GM18499 (cell line): Measurements from ENCODE around the gene MAPK8IP1.

Source experiments
- ATAC-seq: cut with Tn5 transposase; IDR thresholded peaks from one replicate; pipeline ENCODE4 v1.9.1; 2021; ENCODE audit warnings: moderate number of reproducible peaks; ENCODE audit not compliant: insufficient read depth, unreplicated experiment

Gene MAPK8IP1

DNA sequence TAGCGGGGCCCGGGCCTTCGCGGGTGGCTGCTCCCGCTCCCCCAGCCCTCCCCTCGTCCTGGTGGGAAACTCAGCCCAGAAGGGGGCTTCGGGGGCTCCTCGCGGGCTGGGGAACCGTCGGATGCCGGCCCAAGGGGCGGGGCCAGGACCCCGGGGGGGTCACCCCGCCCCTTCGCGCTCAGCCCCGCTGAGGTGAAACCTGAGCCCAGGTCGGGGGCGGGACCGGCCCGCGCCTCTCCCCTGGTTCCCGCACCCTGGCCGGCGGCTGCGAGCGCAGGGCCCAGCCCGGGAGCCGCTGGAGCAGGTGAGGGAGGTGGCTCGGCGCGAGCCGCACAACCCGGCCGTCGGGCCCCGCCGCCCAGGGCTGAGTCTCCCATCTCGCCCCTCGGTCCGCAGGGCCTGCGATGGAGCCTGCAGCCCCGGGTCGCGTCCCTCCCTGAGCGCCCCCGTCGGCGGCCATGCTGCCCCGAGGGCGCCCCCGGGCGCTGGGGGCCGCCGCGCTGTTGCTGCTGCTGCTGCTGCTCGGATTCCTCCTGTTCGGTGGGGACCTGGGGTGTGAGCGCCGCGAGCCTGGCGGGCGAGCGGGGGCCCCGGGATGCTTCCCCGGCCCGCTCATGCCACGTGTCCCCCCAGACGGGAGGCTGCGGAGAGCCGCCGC is 37.1 kb downstream of the MAPK8IP1 start, which contains the start of gene LARGE2:
Gene LARGE2, plus strand, starts transcription at position 232 of the 658 bp plus-strand sequence. Its CDS starts 227 bp downstream, at position 459.
- ATAC-seq, result no peak

DNA sequence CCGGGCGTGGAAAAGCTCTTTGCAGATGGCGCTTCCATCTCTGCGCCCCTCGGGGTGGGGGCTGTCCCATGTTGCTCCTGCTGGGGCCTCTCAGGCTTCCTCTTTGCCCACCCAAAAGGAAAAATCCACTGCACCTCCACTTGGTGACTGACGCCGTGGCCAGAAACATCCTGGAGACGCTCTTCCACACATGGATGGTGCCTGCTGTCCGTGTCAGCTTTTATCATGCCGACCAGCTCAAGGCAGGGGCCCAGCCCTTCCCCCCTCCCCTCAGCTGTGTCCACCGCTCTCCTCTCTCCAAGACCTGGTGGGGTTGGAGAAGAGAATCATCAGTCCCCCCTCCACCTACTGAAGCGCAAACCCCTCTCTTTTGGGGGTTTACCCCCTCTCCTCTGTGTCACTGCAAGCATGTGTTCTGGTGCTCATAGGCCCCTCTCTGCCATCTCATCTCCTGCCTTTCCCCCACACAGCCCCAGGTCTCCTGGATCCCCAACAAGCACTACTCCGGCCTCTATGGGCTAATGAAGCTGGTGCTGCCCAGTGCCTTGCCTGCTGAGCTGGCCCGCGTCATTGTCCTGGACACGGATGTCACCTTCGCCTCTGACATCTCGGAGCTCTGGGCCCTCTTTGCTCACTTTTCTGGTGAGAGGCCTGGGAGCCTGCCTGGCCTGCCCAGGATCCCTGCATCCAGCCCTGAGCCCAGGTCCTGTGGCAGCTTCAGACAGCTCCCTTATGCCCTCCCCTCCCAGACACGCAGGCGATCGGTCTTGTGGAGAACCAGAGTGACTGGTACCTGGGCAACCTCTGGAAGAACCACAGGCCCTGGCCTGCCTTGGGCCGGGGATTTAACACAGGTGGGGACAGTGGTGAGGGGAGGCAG is 38.8 kb downstream of the MAPK8IP1 start:
- no peak for ATAC-seq

DNA sequence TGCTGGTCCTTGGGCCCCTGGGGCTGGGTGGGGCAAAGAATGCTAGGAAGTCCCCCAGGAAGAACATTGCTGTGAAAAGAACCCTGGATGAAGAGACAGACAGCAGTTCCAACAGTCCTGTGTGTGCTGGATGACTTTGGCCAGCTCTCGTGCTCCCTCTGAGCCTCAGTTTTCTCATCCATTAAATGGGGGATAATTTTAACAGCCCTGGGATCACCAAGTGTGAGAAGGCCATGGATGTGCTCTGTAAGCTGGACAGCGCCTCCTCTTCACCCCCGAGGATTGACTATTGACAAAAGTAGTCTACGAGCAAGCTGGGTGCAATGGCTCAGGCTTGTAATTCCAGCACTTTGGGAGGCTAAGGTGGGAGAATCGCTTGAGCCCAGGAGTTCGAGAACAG is 39.5 kb downstream of the MAPK8IP1 start:
- ATAC-seq, result no peak

DNA sequence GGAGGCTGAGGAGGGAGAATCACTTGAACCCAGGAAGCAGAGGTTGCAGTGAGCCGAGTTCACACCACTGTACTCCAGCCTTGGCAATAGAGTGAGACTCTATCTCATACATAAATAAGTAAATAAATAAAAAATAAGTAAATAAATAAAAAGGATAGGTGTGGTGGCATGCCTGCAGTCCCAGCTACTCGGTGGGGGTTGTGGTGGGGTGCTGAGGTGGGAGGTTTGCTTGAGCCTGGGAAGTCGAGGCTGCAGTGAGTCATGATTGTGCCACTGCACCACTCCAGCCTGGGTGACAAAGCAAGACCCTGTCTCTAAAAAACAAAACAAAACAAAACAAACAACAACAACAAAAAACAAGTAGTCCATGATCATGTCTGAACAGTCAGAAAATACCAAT is 40.1 kb downstream of the MAPK8IP1 start:
- ATAC-seq, result no peak

DNA sequence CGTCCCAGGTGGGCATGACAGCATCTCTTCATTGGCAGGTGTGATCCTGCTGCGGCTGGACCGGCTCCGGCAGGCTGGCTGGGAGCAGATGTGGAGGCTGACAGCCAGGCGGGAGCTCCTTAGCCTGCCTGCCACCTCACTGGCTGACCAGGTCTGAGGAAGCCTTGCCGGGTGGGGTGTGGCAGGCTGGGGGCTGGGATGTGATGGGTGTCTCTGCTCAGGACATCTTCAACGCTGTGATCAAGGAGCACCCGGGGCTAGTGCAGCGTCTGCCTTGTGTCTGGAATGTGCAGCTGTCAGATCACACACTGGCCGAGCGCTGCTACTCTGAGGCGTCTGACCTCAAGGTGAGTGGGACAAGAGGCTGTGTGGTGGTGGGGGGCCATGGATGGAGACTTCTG is 40.5 kb downstream of the MAPK8IP1 start:
- ATAC-seq, result no peak

DNA sequence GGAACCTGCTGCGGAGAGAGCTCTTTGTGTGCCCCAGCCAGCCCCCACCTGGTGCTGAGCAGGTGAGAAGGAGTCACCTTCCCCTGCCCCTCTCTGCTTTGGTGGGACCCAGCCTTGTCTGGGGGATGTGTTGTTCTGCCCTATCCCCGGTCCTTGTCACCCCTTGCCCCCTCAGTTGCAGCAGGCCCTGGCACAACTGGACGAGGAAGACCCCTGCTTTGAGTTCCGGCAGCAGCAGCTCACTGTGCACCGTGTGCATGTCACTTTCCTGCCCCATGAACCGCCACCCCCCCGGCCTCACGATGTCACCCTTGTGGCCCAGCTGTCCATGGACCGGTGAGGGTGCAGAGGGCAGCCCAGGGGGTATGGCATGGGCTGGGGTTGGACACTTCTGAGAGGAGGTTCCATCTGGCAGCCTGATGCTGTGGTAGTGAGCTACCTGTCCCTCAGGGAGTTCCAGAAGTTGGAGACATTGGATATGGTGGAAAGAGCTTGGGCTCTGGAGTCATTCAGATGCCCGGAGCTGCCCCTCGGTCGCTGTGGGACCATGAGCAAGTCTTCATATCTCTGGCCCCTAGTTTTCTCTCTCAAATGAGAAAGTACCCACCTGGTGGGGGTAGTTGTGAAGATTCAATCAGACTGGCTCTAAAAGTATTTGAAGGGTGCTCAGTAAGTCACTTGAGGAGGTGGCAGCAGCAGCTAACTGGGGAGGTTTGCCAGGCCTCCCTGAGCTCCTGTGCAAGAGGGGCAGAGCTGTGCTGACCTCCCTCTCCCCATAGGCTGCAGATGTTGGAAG is 41.3 kb downstream of the MAPK8IP1 start:
- ATAC-seq, result no peak

DNA sequence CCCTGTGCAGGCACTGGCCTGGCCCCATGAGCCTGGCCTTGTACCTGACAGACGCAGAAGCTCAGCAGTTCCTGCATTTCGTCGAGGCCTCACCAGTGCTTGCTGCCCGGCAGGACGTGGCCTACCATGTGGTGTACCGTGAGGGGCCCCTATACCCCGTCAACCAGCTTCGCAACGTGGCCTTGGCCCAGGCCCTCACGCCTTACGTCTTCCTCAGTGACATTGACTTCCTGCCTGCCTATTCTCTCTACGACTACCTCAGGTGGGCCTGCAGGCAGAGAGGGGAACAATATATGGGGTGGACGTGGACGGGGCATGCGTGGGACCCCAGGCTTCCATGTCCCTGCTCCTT is 41.9 kb downstream of the MAPK8IP1 start:
- ATAC-seq, result no peak

DNA sequence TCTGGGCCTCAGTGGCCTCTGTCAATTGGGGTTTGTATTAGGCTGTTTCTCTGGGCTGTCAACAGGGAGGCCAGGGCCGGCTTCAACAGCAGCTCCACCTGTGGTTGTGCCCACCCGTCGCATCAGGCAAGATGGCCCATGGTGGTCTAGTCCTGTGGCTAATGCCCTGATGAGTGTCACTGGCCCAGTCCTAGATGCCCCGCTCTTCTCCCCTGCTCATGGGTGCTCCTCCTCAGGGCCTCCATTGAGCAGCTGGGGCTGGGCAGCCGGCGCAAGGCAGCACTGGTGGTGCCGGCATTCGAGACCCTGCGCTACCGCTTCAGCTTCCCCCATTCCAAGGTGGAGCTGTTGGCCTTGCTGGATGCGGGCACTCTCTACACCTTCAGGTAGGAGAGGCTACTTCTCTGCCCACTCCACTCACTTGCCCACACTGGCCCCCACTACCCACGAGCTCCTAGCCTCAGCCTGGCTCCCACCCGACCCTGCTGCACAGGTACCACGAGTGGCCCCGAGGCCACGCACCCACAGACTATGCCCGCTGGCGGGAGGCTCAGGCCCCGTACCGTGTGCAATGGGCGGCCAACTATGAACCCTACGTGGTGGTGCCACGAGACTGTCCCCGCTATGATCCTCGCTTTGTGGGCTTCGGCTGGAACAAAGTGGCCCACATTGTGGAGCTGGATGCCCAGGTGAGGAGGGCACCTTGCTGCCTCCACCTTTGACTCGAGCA is 42.4 kb downstream of the MAPK8IP1 start:
- no peak for ATAC-seq

DNA sequence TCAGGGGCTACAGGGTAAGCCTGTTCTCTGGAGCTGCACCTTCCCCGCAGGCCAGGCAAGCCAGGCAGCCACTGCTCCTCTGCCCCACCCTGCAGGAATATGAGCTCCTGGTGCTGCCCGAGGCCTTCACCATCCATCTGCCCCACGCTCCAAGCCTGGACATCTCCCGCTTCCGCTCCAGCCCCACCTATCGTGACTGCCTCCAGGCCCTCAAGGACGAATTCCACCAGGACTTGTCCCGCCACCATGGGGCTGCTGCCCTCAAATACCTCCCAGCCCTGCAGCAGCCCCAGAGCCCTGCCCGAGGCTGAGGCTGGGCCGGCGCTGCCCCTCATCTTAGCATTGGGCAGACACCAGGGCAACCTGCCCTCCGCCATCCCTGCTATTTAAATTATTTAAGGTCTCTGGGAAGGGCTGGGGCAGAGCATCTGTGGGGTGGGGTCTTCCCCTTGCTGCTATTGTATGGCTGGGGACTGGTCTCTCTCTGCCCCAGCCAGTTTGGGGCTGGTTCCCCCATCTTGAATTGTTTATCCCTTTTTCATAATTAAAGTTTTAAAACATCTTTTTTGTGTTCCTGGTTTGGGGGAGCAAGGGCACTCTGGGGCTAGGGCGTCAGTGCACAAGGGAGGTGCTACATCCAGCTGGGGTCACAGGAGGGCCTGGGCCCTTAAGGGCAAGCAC is 43.2 kb downstream of the MAPK8IP1 start:
- no peak for ATAC-seq

DNA sequence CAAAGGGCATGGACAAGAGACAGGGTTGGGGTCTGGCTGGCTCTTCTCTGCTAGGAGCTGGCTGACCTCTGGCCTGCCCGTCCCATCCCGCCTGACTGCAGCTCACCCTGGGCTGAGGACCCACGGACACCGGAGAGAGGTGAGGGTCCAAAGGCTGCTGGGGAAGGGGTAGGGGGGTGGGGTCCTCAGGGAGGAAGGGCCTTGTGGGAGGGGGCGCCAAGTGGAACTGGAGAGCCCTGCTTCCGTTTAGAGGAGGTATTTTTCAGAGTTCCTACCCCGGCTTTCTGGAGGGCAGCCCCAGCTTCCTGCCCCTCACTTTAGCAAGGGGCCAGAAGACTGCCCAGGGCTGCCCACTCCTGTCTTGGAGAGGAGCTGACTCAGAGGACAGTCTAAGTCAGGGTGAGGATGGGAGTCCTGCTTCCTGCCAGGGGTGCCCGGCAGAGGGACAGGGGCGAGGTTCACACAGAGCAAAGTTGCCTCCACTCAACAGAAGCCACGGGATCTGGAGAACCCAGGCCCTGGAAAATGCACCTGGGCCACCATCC is 44.1 kb downstream of the MAPK8IP1 start:
- ATAC-seq, result peak; percentile 10

DNA sequence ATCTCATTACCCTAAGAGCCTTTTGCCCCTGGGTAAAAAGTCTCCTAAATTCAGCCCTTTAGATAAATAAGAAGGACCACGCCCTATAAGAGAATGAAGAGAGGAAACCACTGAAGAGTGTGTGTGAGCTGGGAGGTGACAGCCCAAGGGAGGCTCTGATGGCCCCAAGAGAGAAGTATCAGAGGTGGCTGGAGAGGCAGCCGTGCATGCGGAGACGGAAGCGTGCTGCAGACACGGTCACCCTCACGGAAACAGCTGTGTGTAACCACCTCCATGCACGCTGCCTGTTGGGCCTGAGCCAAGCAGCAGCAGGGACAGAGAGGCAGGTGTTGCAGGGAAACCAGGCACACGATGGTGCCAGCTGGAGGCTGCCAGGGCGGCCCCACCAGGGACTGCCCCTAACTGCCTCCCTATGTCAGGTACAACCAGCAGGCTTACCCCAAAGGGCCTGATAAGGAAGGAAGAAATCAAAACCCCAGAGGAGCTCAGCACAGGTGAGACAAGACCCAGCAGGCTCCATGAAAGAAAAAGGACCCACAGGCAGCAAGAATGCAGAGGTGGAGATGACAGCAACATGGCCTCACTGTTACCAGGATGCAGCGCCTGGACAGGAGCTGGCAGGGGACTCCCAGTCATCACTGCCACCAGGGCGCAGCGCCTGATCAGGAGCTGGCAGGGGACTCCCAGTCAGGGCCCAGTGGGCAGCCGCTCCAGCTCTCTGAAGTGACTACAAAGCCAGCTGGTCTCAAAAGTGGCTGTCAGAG is 44.8 kb downstream of the MAPK8IP1 start:
- ATAC-seq, result peak; percentile 80

DNA sequence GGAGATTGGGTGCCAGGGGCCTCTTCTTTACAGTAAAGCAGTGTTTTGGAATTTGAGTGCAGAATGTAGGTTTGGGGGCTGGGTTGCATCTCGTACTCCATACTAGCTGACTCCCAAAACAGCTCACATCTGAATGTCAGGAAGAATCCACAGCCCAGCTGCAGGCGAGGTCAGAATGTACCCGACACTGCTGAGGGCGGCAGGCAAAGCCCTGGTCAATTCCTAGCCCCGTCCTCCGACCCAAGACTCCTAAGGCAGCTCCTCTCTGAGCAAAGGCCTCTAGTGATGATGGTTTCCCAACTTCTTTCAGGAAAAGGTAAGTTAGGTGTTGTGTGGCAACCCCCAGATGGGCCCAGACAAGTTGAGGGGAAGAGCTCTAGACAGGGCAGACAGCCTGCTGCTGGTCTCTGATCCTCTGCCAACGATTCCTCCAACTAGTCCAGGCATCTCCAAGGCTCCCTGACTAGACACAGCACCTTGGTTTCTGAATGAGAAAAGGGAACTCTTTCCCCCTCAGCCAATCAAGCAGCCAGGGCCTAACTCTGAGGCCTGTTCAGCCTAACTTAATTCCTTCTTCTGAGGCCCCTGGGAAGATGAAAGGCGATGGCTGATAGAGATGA is 45.6 kb downstream of the MAPK8IP1 start:
- no peak for ATAC-seq

DNA sequence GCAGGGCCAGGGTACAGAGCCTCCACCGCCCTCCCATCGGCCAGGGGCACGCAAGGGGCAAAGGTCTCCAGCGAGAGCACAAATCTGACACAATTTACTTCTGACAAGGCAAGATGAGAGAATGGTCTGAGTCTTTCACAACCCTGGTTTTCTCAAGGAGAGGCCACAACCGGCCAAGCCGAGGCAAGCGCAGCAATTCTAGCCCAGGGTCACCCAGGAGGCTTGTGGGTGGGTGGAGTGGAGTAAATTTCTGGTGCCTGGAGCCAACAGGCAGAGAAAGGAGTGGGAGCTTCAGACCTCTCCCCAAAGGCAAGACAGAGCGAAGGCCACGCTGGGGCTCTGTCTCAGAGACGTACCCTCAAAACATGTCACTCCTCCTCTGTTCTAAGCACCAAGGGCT is 46.3 kb downstream of the MAPK8IP1 start:
- no peak for ATAC-seq

DNA sequence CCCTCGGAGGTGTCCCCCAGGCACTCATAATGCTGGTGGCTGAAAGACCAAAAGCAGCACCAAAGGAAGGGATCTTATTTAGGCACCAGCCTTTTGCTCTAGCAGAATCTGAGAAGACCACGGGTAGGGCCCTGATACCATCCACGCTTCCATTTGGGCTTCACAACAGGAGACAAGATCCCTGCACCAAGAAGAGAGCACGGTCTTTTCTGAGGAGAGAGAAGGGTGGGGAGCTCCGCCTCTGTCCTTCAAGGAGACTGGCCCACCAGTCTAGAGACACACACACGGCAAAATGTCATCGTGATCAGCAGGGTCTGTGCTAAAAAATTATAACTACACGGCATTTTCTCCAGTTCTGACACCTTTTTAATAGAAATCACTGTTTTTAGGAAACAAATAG is 46.8 kb downstream of the MAPK8IP1 start:
- no peak for ATAC-seq

DNA sequence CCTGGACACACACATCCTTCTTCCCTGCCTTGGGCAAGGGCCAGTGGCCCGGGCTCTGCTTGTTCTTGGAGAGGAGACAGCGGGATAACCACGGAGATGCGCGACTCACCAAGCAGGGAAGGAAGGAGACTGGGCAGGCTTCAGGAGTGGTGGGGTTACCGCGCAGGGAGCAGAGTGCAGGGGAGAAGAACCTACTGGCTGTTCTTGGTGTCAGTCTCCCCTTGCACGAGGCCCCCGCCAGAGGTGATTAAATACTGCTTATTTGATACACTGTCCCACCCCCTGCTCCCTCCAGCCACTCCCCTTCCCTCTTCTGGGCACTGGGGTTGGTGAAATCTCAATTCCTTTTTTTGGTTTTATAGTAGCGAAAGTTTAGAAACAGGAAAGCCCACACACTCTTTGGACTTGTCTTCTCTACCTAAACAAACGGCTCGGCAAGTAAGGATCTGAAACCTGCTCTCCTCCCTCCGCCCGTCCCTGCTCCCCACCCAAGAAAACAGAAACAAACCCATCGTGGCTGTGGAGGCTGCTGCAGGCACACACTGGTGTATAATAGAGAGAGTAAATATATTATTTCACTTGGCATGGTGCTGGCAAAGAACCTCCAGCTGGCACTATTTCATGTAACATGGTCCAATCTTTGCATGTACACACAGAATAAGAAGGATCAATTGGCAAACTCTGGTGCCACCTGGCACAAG is 47.8 kb downstream of the MAPK8IP1 start:
- no peak for ATAC-seq

DNA sequence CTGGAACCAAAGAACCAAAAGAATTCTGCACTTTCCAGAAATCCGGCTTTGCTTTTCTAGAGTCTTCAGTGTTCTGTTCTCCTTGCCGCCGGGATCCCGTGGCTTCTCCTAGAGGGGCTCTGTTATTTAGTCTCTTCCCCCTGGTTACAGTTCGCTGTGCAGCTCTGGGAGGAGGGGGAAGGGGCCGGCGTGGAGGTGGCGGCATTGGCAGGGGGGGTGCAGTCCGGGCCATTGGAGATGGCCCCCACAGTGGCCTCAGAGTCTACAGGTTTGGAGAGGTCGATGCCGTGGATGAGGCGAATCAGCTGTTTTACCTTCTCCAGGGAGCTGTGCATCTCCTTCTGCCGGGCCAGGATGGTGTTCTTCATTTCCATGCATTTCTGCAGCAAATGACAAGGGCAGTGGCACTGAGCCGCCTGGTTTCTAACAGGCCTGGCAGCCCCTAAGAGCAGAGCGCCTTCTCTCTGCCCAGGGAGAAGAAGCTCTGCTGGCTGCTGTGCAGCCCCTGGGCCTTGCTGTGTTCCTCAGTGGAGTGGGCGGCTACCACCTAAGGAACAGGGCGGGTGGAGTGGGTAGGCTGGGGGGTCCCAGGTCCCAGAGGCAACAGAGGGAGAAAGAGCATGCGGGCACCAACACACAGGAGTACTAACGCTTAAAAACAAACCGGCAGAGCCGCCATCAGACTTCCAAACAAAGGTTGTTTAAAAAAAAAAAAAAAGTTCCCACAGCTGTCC is 48.6 kb downstream of the MAPK8IP1 start:
- ATAC-seq, result no peak
